GM19328 (cell line): ENCODE results near the gene CHDH.

Experiments
- ATAC-seq: cut with Tn5 transposase; IDR thresholded peaks from one replicate; pipeline ENCODE4 v1.9.1; 2021; ENCODE audit warnings: mild to moderate bottlenecking, moderate library complexity; ENCODE audit not compliant: unreplicated experiment

Gene CHDH

GRCh38 chr3:53792866-53793265 is 53.4 kb downstream of the CHDH start:
- ATAC-seq, result no peak

DNA sequence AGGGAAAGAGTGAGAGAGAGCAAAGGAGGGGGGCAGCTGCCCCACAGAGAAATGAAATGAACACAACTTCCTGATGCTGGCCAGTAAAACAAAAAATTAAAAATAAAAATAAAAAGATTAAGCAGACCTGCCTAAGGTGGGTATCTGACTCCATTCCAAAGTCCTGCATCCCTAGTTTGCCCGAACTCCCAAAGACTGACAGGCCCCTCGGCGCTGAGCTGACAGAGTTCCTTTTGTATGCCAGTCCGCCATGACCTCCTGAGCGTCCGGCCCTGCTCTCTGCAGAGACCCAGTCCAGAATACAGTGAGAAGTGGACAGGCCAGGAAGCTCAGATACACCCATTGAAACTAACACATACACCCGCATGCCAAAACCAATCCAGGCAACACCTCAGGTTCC is 54.9 kb downstream of the CHDH start:
- ATAC-seq, result no peak

DNA sequence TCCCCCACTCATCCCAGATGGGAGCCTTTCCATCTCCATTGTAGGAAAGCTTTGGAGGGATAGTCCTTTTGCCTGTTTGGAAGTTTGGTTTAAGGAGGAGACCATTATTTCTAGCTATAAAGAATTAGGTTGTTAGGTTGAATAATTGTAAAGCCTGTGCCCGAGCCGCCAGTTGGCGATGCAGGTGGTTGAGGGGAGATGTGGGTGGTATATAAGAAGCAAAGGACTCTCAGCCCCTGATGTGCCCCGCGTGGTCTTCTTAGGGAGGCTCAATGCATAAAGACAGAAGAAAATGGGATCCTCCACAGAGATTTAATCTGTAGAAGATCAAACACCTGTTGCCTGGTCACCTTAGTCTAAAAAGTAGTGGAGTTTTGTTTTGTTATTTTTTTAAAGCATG is 55.7 kb downstream of the CHDH start:
- ATAC-seq, result no peak

- ATAC-seq, result no peak
Measured at GRCh38 chr3:53789459-53789858, 56.8 kb downstream of the CHDH start.

DNA sequence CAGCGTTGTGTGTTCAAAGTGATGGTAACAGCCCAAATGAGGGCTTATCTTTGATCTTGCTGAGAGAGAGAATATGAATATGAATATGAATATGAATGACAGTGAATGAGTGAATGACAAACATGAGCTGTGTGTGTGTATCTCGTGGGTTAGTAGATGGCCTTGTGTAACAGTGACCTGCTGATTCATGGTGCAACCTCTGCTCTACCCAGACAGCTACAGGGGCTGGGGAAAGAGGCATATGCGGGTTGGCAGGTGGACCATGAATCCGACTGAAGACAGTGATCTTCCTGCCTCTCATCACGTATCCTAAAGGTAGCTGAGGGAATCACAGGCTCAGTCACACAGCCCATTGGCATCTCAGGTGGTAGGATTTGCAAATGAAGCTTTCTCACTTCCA is 58.2 kb downstream of the CHDH start:
- no peak for ATAC-seq

- no peak for ATAC-seq
Measured at GRCh38 chr3:53787016-53787415, 59.2 kb downstream of the CHDH start.

GRCh38 chr3:53780806-53781205 is 65.4 kb downstream of the CHDH start:
- no peak for ATAC-seq

DNA sequence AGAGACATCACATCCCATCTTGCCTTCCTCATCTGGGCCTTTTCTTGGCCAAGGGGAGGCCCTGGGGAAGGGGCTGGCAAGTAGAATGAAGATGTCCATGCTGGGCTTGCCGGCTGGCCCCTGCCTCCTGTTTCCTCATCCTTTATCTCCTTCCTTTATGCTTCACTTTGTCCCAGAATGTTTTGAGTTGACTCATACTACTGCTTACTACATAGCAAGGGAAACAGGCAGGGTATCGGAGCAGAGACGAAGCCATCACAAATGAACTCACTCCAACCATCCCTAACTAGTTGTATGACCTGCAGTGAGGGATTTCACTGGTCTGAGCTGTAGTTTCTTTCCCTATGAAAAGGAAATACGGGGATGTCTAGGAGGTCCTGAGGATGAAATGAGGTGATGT is 66.0 kb downstream of the CHDH start:
- ATAC-seq, result no peak

DNA sequence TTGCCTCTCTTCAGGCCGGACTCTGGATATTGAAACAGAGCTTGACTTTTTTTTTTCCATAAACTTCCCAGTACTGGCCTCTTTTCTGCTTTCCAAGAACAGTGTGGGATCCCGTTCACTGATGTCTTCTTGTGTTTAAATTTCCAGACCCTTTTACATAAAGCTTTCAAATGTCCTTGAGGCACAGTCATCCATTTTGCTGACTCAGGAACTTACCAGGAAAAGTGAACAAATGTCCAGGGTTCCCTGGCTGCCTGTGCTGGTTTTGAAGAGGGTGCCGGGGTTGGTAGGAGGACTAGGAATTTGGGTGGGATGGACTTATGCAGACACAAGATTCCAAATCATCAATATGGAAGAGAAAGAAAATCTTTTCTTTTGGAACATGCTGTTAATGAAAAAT is 68.1 kb downstream of the CHDH start:
- ATAC-seq, result no peak

GRCh38 chr3:53777468-53777867 is 68.8 kb downstream of the CHDH start:
- ATAC-seq, result no peak

DNA sequence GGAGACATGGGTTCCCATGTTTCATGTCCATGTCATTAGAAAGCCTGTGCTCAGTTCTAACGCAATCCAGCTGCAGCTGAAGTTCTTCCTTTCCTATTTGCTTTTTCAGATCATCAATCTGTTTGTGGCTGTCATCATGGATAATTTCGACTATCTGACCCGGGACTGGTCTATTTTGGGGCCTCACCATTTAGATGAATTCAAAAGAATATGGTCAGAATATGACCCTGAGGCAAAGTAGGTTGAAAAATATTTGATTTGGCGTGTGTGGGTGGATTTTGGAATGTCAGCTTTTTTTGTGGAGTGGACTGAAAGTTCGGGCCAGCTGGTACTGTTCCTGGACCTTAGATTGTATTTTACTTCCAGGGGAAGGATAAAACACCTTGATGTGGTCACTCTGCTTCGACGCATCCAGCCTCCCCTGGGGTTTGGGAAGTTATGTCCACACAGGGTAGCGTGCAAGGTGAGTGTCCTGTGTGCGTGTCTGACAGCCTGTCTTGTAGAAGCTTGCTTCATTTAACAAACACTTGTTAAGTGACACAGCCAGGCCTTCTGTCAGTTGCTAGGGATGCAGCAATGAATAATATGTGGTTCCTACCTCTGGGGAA is 69.6 kb downstream of the CHDH start:
- ATAC-seq, result no peak

GRCh38 chr3:53775834-53776251 is 70.4 kb downstream of the CHDH start:
- no peak for ATAC-seq

DNA sequence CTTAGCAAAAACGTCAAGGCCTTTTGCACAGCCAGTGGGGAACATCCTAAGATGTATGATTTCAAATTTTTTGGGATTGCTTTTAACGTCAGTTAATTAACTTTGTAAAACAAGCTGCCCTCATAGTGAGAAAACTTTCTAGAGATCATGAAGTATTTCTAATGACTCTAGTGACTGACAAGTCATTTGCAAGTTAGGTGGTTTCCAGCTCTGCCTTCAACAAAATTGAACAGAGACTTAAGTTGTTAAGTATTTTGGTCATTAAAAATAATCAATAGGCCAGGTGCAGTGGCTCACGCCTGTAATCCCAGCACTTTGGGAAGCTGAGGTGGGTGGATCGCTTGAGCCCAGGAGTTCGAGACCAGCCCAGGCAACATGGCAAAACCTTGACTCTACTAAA is 71.2 kb downstream of the CHDH start:
- no peak for ATAC-seq

DNA sequence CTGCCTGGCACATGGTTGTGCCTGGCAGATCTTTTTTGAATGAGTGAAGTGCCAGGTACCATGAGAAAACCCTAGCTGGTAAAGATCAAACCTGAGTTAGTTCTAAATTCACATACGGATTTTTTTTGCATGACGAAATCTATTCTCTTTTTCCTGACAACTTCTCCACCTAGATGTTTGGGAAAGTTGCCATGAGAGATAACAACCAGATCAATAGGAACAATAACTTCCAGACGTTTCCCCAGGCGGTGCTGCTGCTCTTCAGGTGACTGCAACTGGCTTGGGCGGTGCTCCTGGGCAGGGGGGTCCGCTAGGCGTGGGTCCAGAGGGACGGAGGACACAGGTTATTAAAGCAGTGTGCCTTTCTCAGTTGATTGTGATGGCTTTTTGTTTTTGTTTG is 71.8 kb downstream of the CHDH start:
- ATAC-seq, result no peak

GRCh38 chr3:53773611-53774368 is 72.4 kb downstream of the CHDH start:
- ATAC-seq, result no peak

GRCh38 chr3:53773021-53773436 is 73.2 kb downstream of the CHDH start:
- no peak for ATAC-seq

GRCh38 chr3:53772562-53772961 is 73.7 kb downstream of the CHDH start:
- no peak for ATAC-seq

DNA sequence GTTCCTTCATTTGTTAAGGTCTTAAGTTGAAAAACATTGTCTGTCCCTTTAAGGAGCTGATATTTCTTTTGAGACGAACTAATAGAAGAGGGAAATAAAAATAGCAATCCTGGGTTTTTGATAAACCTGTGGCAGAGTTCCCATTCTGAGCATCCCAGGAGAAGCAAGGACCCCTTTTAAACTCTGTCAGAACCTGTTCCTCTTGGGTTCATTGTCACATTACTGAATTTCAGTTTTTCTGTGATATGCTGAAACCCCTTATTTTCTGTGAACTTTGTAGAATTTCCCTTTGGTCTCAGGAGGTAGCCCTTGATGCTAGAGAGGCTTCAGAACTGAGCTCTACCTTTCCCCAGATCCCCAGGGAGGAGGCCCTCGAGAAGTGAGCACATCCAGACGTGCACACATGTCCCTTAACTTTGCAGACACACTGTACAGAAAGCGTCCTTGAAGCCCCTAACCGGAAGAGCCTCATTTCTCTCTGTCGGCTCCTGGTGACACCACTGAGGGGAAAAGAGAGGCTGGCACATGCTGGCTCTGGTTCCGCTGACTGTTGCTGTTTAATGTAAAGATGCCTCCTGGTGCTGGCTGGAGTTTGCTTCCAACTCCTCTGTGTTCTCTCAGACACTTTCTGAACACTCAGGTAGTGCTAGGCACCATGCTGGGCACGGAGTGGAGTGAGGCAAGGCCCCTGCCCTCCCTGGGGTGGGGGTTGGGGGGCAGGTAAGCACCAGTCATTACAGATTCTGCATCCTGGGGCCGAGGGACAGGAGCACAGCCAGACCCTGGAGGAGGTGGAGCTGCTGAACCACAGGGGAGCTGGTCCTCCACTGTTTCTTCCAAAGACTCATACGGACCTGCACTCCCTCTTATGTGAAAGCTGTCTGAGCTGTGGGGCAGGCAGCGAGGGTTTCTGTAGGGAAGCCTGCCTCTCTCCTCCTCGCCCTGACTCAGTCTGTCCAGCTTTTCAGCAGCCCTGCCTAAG is 77.5 kb downstream of the CHDH start:
- ATAC-seq, result no peak

- ATAC-seq, result no peak
Measured at GRCh38 chr3:53766706-53767105, 79.5 kb downstream of the CHDH start.

GRCh38 chr3:53765753-53766152 is 80.5 kb downstream of the CHDH start:
- no peak for ATAC-seq

DNA sequence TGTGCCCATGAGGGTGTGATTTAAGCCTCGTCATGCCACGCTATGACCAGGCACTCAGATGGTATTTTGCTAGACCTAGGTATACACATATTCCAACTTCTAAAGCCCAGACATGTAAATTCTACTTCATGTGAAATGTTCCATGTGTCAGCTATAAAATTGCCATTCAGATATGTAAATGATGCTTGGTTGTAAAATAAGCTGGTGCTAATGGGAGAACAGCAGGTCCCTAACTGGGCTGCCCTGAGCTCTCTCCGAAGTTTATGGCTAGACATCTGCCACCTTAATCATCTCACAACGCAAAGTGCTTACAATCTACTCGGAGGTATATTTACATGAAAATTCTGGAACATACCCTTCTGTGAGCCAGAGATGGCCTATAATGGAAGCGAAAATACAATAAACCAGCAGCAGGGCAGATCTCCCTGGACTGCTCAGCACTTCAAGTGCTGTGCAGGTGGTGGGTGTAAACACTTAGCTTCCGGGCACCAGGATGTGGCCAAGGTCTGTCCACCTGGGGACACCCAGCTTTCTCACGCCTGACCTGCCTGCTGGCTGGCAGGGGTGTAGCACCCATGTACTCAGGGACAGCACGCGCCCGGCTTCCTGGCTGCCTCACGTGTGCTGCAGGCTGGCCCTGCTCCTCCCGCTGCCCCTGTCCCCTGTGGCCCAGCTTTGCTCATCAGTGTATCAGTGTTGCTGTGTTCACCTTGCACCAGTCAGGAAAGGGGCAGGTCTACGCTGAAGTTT is 82.0 kb downstream of the CHDH start:
- ATAC-seq, result no peak
